EL (cell line): Measurements from ENCODE around the gene RIN3.

Source experiments
- DNase-seq: peaks from one replicate; pipeline ENCODE4 v3.0.0-alpha.2; 2016

The RIN3 gene

DNA sequence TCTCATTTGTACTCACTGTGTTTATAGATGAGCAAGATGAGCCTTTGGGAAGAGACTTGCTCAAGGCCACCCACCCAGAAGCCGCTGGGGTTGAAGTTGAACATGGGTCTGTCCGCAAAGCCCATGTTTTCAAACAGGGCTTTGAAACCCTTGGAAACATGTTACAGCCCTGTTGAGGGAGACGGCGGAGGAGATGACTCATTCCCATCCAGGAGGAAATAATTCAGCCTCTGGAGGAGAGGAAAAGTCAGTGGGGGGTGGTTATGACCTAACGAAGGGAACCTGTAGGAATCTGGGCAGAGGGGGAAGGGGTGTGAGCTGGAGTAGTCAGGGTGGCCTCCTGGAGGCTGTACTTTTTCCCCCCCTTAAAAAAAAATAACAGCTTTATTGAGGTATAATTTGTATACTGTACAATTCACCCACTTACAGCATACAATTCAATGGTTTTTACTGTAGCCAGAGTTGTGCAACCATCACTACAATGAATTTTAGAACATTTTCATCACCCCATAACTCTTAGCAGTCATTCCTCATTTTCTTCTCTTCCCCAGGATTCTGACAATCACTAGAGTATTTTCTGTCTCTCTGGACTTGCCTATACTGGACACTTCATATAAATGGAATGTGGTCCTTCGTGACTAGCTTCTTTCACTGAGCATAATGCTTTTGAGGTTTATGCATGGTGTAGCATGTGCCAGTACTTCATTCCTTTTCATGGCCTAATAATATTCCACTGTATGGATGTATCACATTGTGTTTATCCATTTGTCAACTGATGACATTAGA is 1.9 kb upstream of the RIN3 start:
- peak; percentile 95 for DNase-seq

DNA sequence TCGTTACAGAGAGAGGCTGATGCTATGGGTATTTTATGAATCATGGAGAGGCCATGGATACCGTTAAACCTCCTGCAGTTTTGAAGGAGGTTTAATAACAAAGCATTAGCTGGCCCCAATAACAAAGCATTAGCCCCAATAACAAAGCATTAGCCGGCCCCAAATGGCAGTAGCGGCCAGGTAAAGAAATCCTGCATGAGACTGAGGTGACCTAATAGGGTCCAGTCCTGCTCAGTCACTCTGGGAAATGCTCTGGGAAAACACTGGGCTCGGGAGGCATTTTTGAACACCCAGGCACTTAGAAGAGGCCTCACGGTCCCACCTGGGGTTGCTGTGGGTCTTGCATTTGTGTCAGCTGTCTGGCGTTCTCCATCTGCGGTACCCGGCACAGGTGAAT is 776 bp upstream of the RIN3 start:
- no peak for DNase-seq

DNA sequence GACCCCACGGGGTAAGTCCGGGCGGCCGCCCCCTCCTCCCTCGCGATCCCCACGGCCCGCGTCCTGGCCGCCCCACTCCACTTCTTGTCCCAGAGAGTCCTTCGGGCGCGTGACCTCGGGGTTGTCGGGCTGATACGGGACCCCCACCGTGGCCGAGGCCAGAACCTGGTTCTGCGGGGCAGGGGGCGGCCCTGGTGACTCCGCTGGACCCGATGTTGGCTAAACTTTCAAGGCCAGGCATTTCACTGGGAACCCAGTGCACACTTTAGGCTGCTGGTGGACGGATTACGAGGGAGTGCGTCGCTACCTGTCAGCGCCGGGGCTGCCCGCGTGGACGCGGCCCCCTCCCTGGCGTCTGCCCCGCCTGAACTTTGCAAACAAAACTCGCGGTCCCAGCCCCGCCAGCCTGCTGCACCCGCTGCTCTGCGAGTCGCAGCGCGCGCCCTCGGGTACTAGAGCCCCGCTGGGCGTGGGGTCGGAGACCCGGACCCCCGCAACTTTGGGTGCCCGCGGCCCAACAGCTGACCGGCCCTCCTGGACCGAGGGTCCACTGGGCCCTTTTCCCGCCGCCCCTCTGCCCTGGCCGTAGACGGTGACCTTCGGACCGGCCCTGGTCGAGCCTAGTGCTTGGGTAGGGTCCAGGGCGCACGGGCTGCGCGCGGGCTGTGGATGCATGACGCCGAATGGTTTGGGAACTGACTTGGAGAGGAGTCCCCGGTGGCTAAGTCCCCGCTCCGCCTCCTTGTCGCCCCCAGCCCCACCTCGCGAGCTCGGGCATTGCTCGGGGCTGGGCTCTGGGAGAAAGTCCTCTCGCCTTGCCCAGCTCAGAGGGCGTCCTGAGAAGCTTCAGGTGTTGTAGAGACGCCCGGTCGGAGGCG is 624 bp downstream of the RIN3 start:
- DNase-seq: peak; percentile 30

DNA sequence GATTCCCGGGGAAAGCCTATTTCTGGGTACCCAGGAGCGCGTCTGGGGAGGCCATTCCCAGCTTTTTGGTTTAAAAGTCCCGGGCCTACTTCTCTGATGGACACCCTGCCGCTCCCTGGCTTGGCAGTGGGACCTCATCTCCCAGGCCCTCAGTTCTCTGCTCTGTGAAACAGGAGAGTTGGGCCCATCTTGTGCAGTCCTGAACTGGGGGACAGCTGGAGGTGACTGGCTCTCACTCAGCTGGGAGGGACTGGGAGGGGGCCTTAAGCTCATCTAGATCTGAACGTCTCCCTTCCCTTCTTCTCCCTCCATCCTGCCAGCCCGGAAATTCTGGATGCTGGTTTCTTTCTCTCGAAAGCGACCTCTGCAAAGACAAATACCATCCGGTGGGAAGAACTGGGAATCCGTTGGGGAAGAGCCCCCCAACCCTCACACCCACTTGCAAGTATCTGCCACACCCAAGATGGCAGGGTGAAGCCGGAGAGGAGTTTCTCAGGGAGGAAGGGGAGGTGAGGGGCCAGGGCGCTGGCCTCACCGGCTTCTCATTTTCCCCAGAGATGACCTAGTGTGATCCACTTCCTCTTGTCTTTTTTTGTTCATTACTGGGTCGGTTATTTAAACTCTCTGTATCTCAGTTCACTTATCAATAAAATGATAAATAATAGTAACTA is 1.4 kb downstream of the RIN3 start:
- no peak for DNase-seq

DNA sequence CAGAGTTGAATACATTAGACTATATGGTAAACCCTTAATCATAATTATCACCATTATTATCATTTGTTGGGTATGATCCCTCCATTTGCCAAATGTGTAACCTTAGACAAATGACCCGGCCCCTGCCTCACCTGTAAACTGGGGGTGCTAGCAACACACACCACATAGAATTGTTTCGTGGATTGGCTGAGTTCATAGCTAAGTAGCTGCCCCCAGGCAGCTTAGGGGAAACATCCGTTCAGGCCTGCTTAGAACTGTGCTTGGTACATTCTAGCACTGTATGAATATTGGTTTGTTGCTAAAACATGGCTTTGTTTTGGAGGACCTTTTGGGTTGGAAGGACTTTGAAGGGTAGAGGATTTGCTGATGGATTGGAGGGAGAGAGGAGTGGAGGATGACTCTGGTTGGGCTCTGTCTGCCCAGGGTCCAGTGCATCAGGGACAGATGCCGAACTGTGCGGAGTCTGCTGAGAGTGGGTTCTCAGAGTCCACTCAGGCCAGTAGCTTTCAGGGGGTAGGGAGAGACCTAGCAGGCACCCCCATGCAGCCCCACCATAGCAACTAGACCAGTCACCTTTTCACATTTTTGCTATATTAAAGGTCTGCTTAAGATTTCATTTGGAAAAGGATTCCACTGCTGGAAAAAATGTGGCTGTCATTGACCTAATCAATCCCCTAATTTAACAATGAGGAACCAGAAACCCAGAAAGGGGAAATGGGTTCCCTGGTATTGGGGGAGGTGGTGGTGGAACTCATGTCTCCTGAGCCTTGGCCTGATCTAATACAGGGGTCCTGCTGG is 2.2 kb downstream of the RIN3 start:
- DNase-seq: no peak

DNA sequence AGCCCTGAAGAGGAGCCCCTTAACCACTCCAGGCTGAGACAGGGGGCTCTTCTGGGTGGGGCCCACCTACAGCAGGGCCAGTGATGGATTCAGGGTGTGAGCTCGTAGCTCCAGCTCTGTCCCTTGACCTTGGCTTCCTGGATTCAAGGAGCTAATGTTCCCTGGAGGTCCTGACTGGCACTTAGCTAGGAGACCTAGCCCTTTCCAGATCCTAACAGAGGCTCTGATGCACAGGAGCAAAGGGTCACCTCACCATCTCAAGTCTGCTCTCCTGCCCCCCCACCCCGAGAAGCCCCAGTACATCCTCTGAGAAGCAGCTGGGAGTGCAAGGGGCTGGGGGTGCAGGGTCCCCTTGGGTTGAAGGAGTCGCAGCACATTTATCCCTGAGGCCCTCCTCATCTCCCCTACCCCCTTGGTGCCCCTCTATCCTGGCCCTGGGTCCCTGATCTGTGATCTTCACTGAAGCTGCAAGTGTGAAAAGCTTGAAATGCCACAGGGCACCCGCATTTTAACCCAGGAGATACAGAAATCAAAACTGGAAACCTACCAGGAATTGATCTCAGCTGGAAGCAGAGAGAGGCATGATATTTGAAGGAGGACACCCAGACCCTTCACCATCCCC is 2.9 kb downstream of the RIN3 start:
- no peak for DNase-seq

DNA sequence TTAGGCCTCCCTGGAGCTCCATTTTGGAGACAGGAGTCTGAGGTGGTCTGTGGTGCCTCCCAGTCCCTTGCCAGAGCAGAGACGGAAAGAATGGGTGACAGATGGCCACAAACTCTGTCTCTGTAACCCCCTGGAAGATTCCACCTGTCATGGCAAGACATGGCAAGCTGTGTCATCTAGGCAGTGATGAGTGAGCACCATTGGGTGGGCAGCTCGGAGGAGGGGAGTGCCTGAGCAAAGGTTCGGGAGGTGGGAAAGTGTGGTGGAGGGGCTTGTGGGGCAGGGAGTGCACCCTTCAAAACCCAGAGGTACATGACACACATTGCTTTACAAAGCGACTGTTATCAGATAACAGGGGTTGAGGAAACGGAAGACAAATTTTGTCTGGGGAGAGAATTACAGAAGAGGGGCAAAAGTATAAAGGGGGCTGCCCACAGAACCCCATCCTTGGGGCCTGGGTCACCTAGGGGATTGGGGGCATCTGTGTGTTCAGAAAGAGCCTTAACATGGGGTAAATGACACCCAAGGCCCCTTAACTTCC is 3.5 kb downstream of the RIN3 start:
- no peak for DNase-seq

DNA sequence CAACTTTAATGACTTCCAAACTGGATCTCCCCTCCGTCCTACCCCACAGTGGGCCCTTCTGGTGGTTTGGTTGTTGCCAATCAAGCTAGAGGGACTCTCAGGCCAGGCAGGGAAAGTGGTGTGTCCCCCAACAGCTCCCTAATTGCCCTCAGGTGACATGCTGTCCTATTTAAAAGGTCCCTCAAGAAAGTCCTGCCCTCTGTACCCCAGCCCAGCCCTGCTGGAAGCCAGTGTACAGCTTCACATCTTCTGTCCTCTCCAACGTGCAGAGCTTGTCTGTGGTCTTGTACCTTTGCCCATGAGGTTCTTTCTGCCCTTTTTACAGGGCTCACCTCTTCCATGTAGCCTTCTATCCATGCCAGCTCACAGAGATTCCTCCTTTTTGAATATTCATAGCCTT is 4.2 kb downstream of the RIN3 start:
- DNase-seq: no peak

DNA sequence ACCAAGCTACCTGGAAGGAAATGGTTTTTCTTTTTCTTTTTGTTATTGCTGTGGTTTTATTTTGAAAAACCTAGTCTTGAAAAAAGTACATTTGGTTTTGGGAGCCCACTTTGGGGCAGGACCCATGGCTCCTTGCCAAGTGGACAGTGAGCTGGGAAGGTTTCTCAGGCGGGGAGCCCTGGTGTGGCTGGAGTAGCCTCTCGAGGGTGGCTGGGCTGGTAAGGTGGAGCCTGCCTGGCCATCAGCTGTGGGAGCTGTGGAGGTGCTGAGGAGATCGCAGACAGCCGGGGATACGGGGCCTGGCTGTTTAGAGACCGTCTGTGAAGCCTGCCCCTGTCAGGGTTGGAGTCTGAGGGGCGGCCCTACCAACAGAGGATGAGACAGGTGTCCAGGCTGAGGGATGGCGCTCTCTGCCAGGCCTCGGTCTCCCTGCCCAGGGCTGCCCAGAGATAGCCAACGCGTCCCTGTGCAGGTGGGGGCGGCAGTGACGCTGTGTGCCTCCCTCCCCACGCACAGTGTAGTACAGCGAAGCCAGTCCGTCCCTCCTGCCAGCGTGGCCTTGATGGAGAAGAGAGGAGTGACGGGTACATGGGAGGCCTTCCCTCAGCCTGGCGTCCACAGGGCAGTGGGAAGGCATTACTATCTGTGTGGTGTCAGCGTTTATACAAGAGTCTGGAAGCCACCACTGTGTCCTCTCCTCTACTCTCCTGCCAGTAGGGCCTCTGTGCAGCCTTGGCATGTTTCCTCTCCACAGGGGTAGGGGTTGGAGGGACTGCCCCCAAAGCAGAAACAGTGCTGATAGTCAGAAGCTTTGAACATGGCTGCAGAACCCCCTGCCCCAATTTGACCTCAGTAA is 5.9 kb downstream of the RIN3 start:
- no peak for DNase-seq

DNA sequence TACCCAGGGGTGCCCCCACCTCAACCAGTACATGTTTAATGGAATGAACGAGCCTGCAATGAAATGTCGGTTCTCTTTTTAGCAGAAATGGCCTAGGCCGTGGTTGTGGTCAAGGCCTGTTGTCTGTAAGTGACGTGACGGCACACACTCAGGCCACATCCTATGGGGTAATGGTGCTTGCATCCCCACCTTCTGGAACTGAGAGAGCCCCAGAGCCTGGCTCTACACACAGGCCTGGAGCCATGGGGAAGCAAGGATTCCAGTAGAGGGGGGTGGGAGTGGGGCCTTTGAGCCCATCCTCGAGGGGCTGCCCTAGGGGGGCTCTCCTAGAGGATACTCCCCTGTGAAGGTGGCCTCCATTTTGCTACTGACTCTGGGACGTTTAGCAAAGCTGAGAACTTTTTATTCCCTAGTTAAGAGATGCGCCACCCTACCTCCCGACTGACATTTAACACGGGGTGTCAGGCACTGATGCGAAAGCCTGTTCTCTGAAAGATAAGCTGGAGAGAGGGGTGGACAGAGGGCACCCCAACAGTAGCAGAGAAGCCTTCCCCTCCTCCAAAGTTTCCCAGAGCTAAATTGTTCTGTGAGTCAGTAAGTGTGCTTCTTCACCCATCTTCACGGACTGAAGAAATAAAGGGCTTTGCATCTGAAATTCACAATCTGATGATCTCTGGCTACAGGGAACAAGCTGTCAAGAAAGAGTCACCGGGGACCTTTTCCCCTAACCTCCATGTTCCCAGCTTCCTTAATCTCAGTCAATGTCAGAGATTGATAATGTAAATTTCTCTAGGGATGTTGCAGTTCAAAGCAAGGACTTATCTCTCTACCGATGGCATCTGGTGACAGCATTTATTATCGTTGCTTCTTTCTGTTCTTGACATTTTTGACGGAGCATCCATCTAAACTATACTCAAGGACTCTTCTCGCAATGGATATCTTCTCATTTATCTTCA is 6.8 kb downstream of the RIN3 start:
- no peak for DNase-seq

DNA sequence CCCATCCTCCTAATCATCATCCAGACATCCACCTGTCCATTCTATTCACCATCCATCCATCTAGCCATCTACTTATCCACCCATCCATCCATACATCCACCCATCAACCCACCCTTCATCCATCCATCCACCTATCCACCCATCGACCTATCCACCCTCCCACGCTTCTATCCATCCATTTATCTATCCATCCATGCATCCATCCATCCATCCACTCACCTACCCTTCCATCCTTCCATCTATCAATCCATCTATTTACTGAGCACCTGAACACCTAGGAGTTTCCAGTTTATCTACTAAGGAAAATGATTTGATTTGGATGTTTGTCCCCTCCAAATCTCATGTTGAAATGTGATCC is 7.5 kb downstream of the RIN3 start:
- no peak for DNase-seq

DNA sequence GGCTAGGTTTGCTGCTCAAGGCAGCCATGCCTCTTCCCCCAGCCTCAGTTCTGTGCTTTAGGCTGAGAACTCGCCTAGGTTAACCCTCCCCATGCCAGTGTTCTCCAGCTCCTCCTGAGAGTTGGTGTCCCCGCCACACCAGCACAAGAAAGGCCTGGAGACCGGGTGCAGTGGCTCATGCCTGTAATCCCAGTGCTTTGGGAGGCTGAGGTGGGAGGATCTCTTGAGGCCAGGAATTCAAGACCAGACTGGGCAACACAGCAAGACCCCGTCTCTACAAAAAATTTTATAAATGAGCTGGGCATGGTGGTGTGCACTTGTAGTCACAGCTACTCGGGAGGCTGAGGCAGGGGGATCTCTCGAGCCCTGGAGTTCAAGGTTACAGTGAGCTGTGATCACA is 10.2 kb downstream of the RIN3 start:
- no peak for DNase-seq

DNA sequence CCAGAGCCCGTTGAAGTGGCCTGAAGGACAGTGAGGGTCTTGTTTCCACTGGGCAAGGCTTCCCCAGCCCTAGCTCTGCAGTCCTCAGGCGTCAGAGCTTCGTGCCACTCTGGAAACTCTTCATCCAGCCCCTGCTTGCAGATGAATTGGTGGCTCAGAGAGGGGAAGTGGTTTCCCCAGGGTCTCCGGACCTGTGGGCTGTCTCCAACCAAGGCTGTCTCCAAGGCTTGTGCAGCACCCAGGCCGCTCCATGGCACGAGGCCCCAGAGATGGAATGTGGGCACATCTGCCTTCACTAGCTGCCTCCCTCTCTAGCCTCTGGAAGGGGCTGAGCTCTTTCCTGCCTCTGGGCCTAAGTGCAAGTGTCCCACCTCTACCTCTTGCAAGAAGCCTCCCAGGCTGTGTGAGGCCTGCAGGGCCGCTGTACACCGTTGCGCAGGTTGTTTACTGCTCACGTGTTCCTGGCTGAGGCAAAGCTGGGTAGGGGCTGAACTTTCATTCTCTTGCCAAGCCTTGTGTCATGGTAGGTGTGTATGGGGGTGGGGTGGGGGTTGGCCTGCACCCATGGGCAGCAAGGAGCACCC is 11.1 kb downstream of the RIN3 start:
- DNase-seq: no peak

DNA sequence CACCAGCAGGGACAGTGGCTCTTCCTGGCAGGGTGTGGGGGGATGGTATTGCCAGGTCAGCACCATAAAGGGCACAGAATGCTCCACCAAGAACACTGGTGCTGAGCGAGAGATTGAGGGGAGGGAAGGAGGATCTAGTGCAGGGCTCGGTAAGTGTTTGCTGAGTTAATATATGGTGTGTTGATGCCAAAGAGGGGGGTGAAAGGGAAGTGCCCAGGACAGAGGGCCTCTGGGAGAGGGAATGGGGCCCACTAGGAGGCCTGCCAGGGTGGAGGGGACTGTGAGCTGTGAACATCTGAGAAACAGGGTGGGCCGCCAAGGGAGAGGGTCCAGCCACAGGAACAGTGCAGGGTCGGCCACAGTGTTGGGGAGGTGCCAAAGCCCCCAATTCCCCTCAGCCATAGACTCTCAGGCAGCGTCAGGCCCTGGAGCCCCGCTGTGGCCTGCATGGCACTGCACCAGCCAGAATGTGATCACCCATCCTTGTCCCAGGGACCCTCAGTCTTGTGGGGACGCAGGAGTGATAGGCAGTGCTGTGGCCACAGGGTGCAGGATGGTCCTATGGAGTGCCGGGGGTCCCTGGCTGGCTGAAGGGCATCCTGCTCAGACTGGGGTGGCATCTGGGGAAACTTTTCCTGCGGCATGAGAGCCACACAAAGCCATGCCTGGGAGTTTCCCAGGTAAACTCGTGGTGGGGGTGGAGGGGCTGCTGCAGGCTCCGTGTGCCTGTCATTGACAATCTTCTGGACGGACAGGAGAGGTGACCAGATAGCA is 11.9 kb downstream of the RIN3 start:
- no peak for DNase-seq

DNA sequence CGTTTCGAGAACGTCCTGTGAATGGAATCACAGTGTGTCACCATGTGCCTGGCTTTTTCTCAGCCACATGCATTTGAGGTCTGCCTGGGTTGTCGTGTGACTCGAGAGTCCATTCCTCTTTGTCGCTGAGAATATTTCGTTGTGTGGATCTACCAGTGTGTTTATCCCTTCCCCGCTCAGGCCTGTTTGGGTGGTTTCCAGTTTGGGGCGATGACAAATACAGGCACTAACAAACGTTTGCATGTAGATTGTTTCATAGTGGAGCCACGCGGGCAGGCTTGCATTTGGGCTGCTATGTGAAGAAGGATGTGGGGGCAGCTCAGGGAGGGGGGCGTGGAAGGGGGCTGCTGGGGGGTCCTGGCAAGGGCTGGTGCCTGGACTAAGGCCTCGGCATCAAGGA is 14.1 kb downstream of the RIN3 start:
- no peak for DNase-seq

DNA sequence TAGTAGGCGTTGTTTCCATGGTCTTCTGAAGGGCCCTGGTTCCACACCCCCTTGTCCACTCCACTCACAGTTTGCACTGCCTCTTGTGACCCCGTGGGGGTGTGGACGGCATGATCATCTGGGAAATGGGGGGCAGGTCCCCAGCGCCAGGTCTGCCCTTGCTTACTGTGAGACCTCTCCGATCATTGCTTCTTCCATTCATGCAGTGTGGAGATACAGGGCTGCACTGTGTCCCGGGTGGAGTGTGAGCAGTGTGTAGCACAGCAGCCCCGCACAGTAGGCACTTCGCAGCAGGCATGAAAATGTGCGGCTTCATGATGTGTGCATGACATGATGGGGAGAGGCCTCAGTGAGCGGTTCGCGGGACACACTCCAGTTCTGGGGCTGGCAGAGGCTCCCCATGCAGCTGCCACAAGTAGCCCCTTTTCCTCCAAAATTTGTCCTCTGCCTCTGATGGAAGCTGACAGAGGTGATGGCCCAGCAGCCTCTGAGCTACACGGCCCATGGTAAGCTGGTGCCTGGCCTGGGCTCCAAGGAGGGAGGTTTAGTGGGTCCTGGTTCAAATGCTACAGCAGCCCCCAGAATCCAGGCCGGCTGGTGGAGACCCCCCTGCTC is 15.0 kb downstream of the RIN3 start:
- DNase-seq: no peak

DNA sequence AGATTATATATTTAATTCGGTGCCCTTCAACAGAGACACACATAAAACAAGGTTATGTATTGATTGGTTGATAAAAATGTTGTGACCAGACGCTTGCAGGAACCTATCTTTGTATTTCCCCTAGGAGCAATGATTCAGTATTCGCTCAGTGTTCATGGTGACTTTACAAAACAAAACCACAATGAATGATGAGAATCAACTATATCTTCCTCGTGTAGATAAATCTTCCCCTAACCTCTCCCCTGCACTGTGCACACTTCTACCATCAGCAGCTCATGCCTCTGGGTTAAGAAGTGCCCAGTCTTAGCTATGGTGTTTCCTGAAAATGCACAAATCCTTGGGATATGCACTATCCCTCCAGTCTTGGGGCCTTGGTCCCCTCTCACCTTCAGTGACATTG is 16.3 kb downstream of the RIN3 start:
- no peak for DNase-seq
